GM19372 (cell line): ENCODE data around the gene TP53AIP1.

Experiments used
- ATAC-seq: cut with Tn5 transposase; IDR thresholded peaks from one replicate; pipeline ENCODE4 v1.9.1; 2021; ENCODE audit warnings: mild to moderate bottlenecking, low read depth, moderate library complexity; ENCODE audit not compliant: unreplicated experiment

TP53AIP1 gene

DNA sequence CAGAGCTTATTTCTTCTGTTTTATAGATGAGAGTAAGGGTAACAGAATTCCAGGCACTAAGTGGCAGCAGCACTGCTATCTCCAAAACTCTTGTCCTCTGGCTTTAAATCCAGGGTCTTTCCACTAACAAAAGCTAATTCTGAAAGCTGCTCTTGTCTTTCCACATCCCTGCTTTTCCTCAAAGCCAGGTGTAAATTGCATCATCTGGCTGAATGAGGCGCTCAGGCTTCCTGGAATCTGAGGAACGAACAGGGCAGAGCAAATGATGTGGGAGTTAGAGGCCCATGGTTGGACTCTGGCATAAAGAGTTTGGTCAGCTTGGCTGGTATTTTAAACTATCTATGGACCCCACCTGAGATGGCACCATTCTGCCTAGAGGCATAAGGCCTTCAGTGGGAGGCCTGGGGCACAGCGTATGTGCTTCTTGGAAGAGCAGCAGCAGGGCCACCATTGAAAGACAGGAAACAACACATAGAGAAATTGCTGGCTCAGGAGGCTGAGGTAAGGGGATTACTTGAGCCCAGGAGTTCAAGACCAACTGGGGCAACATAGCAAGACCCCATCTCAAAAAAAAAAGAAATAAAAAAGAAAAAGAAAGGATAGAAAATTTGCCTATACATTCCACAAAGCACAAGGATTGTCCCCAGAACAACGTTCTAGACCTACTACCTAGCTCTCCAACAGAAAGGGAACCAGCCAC is 49.7 kb downstream of the TP53AIP1 start:
- ATAC-seq: no peak

DNA sequence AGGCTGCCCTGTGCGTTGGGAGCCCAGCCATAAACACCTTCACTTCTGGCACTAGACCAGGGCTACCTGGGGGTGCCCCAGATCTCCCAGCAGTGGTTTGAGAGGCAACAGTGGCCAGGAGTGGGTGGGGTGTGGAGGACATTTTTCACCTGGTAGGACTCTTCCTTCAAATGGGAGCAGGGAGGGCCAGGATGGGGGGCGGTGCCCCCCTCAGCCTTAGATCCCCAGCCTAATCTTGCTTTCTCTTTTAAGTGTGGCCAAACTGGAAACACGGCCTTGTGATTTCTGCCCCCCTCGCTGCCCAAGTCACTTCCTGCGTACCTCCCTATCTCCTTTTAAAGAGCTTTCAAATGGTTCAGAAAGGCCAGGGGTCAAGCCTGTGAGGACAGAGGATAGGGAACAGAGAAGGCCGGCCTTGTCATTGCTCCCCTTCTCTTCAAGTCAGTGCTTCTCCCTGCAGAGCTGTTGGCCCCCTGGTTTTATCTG is 50.7 kb downstream of the TP53AIP1 start:
- no peak for ATAC-seq

DNA sequence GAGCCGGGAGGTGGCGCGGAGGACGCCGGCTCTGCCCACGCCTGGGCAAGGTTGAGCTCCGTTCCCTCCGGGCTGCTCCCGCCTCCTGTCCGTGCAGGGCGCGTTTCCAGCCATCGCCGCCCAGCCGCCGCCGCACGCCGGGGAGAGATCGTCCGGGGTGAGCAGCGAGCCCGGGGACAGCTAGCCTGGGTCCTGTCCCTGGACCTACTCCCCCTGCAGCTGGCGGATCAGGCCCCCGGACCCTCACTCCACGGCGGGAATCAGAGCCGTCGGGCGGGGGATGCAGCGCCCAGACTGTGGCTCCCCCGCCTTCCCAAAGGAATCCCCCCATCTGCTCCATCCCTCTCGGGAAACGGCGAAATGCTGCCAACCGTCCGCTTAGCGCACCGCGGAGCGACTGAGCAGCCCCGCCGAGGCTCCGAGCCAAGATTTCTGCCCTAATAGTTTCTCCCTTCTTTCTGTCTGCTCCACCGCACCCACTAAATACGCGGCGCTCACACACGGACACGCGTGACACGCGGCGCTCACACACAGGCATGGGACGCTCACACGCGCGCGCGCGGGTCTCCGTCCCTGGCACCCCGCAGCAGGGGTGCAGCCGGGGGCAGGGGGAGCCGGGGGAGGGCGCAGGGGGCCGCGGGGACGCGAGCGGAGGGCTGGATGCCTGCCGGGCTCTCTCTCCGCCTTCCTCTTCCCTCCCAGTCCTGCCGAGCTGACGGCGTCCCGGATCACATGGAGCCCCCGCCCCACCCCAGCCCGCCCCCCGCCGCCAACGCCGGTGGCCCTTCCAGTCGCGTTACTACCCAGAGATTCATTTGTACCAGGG is 51.9 kb downstream of the TP53AIP1 start, which contains the start of gene KCNJ5:
KCNJ5 (plus strand) TSS at position 814 of the 826 bp plus-strand sequence. CDS start 19,918 bp downstream, outside the sequence.
- ATAC-seq: no peak

DNA sequence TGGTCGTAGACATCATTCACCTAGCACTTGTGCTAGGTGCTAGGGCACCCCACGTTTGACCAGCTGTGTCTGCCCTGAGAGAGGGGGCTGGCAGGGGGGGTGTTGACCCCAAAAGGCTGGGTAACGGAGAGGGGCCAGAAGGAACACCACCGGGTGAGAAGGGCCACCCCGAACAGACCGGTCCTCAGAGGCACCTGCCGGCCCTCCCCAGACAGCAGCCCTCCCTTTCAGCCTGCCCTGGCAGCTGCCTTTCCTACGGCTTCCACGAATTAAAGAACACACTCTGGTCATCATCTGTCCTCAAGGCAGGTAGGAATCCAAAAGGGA is 52.5 kb downstream of the TP53AIP1 start:
- ATAC-seq: no peak

DNA sequence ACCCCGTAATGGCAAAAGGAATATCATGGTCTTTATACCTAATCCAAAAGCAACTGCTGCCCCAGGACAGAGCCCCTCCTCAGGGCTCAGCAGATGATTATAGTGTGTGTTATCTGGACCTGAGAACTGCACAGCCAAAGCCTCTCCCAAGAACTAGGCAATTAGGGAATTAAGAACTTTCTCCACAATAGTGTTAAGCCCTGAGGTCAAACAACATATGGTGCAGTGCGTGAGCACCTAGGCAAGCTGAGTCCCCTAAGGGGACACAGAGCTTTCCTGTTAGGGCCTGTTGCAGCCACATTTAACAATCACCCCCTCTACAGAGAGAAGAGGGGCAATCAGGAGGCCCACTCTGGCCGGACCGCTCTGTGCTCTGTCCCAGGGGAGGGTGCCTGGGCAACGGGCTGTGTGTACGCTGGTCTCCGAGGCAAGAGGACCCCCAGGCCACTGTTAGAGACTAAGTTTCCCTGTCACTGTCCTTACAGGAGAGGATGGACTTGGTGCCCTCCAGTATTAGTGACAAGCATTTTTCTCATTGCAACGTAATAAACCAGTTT is 52.9 kb downstream of the TP53AIP1 start:
- ATAC-seq: no peak

DNA sequence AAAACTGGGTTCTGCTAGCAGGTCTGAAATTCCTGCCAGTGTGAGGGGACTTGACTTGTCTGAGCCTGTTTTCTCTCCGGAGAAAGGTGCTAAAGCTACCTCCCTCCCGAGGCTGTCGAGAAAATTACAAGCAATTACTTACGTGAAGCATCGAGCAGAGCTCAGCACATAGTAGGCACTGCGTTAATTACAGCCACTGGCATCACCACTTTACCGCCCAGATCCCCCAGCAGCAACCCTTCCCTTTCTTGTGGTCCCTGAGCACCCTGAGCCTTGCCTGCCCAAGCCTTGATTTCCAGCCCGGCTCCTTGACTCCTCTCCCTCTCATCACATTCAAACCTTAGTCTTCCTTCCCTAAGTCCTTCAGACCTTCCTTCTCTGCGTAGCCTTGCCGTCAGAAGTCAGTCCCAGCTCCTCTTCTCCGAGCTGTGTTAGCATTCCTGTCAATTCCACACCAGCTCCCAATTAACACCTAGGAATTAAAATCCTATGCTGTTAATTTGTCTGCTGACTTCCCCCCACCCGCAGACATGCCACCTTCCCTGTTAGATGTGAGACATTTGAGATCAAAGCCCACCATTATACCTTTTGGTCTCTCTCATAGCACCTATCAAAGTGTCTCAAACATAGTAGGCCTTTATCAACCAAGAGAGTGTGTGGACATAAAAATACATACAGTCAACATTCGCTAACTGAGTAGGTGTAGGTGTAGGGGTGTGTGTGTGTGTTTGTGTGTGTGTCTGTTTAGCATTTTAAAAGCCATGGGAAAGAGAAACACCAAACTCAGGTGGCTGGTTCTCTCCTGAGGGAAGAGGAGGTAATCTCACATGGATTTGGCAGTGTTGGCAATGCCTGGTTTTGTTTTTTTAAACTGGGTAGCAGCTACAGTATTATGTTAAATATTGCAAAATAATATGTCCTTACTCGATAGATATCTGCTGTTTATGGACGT is 54.4 kb downstream of the TP53AIP1 start:
- no peak for ATAC-seq

DNA sequence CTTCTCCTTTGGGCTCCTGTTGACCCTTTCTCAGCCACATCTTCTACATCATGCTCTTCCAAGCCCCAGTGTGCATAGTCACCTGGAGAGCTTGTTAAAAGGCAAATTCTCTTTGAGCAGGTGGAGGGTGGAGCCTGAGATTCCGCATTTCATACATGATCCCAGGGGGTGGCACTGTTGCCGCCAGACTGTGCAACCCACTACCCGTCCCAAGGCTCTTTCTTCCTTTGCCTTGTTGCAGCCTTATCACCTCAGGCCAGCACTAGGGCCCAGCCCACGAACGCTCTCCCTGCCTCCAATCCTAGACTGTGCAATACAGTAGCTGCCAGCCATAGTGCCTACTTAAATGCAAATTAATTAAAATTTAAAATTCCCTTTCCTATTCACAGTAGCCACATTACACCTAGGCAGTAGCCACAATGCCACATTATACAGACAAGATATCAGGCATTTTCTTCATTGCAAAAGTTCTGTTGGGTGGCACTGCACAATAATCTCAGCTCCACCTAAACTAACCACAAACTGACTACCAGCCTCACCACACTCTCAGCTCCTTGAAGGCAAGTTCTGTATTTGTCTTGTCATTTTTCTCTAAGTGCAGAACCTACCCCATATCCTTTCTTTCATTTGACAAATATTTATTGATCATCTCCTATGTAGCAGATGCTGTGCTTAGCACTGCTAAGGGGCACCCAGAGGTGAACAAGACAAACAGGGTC is 56.1 kb downstream of the TP53AIP1 start:
- no peak for ATAC-seq
